HepG2 (cell line): Measurements from ENCODE around the gene EXOC5. TPM values are rescaled to one million over a fixed set of nuclear protein-coding genes. Genes with fewer than 3 reads are reported as not detected.

ENCODE experiments used
- BRCA1 ChIP-seq: sonication (generic); formaldehyde crosslinking; IDR thresholded peaks from 2 replicates; pipeline ENCODE4 v1.4.0; 2020; ENCODE audit warnings: missing genetic modification reagents
- HIC2 ChIP-seq: sonication (generic); formaldehyde crosslinking; IDR thresholded peaks from 2 replicates; pipeline ENCODE4 v1.9.0; 2022; ENCODE audit warnings: low read depth, missing genetic modification reagents
- HNF1A ChIP-seq, 2 experiments: sonication (generic) in 1 of 2; formaldehyde crosslinking in 1 of 2; IDR thresholded peaks; 2 replicates each; pipeline versions ENCODE4 v1.4.0 to v1.6.1; 2016 to 2020; ENCODE audit warnings: borderline replicate concordance in 1 of 2, low read depth in 1 of 2, mild to moderate bottlenecking in 1 of 2, missing genetic modification reagents in 1 of 2
- ISX ChIP-seq: sonication (generic); formaldehyde crosslinking; conservative IDR thresholded peaks from 2 replicates; pipeline ENCODE4 v1.5.0; 2020; ENCODE audit warnings: missing genetic modification reagents
- MIXL1 ChIP-seq: IDR thresholded peaks from 2 replicates; pipeline ENCODE4 v1.6.1; 2016
- NFIC ChIP-seq: IDR thresholded peaks from 2 replicates; pipeline ENCODE4 v1.6.1; 2012; ENCODE audit warnings: mild to moderate bottlenecking, low read length, inconsistent platforms
- U2AF1 ChIP-seq: fragments of 200-400 bp; formaldehyde crosslinking; optimal IDR thresholded peaks from 2 replicates; pipeline ENCODE3; 2017; ENCODE audit warnings: mild to moderate bottlenecking, low read depth, low read length
- ZBTB7B ChIP-seq: sonication (generic); formaldehyde crosslinking; IDR thresholded peaks from 2 replicates; pipeline ENCODE4 v1.4.0; 2020; ENCODE audit warnings: missing genetic modification reagents
- ZNF281 ChIP-seq: sonication (generic); formaldehyde crosslinking; IDR thresholded peaks from 2 replicates; pipeline ENCODE4 v1.4.0; 2020; ENCODE audit warnings: missing genetic modification reagents, borderline replicate concordance
- ZNF282 ChIP-seq: fragments of 450-650 bp; IDR thresholded peaks from 2 replicates; pipeline ENCODE4 v1.6.1; 2018; ENCODE audit not compliant: partially characterized antibody
- polyA plus RNA-seq, 8 experiments: library from polyadenylated mRNA; depleted of rRNA in 3 of 8; stranded (reverse) in 7 of 8; unstranded in 1 of 8; fragments of >200 nt; fragmentation: Illumina TruSeq in 4 of 8; extraction: Trizol in 4 of 8; gene quantifications; 2 replicates each; pipeline versions ENCODE4 v1.2.1 to v1.2.3, GENCODE V29; 2011 to 2016; ENCODE audit warnings: low read depth in 4 of 8, missing spikeins in 1 of 8, mixed read lengths in 1 of 8; ENCODE audit not compliant: insufficient read depth in 1 of 8
- total RNA-seq, 5 experiments: library from RNA; depleted of rRNA; stranded (reverse); fragments of >200 nt; fragmentation: Illumina TruSeq; extraction: Trizol; gene quantifications; 2 replicates each; pipeline ENCODE4 v1.2.3, GENCODE V29; 2016; ENCODE audit warnings: low read depth in 1 of 5
- TF ChIP-seq, protein P1 (sequence below): IDR thresholded peaks from 2 replicates; pipeline ENCODE4 v1.4.0; 2020; ENCODE audit warnings: mild to moderate bottlenecking, missing genetic modification reagents

The EXOC5 gene
- total and polyA plus RNA-seq, 2 of the 13 experiments (the other 11 are each of a cell fraction or from before 2014, with no cell fraction given): 15.1 to 43.8 TPM

DNA sequence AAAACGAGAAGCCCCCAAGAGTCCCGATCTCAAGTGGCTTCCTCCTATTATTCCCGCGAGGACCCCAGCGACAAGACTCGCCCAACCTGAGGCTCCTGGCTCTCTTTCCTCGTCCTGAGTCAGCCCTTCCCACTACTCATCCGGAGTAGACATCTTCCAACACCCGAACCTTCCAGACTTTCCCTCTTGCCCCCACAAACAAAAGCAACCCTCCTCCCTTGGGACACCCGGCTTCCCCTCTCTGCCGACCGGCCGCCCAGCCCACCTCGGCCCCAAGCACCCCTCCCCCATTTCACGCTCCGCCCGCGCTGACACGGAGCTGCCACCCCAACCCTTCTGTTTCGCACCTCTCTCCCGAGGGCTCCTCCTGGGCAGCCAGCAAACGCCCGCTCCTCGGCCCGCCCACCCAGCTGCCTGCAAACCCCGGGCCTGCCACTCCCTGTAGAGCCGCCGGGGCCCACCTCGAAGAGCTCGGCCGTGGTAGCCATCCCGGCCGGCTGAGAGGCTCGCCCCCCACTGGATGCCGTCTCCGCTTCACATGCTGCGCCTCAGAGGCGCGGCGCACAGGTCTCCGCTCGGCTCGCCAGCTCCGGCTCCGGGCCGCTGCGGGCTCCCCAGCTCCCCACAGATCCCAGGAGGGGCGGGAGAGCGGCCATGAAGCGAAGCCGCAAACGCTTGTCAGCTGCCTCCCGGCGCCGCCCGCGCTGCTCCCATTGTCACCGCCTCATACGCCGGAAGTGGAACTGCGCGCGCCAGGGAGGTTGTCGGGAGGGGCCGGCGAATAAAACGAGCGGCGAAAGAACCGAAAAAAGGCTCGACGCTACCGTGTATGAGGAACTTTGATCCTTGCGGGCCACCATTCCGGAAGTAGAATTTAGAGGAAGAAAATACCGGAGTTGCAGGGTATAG lies at the start of gene EXOC5, which contains the start of gene AP5M1 (continued):
- TF ChIP-seq HNF1A (IDR thresholded peaks at IDR 0.05; ENCODE audit: low read depth) (peak; percentile 25; the same call in 1 of the 2 replicates), HNF1A (CRISPR knock-in tag; IDR thresholded peaks at IDR 0.05; ENCODE audit: borderline replicate concordance) (peak; percentile 39; the same call in 1 of the 2 replicates), ZNF282 (no peak), ZBTB7B (CRISPR knock-in tag) (peak; percentile 67), BRCA1 (no peak), NFIC (no peak), HIC2 (CRISPR knock-in tag) (no peak), U2AF1 (no peak), MIXL1 (CRISPR knock-in tag) (0 out of 2 replicates have a peak, but pooled peaks have one; percentile 13), ZNF281 (peak; percentile 83), ISX (CRISPR knock-in tag) (no peak)
- TF ChIP-seq, protein P1, sequence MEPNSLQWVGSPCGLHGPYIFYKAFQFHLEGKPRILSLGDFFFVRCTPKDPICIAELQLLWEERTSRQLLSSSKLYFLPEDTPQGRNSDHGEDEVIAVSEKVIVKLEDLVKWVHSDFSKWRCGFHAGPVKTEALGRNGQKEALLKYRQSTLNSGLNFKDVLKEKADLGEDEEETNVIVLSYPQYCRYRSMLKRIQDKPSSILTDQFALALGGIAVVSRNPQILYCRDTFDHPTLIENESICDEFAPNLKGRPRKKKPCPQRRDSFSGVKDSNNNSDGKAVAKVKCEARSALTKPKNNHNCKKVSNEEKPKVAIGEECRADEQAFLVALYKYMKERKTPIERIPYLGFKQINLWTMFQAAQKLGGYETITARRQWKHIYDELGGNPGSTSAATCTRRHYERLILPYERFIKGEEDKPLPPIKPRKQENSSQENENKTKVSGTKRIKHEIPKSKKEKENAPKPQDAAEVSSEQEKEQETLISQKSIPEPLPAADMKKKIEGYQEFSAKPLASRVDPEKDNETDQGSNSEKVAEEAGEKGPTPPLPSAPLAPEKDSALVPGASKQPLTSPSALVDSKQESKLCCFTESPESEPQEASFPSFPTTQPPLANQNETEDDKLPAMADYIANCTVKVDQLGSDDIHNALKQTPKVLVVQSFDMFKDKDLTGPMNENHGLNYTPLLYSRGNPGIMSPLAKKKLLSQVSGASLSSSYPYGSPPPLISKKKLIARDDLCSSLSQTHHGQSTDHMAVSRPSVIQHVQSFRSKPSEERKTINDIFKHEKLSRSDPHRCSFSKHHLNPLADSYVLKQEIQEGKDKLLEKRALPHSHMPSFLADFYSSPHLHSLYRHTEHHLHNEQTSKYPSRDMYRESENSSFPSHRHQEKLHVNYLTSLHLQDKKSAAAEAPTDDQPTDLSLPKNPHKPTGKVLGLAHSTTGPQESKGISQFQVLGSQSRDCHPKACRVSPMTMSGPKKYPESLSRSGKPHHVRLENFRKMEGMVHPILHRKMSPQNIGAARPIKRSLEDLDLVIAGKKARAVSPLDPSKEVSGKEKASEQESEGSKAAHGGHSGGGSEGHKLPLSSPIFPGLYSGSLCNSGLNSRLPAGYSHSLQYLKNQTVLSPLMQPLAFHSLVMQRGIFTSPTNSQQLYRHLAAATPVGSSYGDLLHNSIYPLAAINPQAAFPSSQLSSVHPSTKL (CRISPR knock-in tag): peak; percentile 71
